Esophagus (tissue), 2 donors: ENCODE data around the gene NCEH1. TPM values are rescaled to one million over a fixed set of nuclear protein-coding genes. Genes with fewer than 3 reads are reported as not detected.

Experiments used
- H3K27ac ChIP-seq, 2 donors: one replicate each; pipeline ENCODE4 v1.5.1; 2013; ENCODE audit warnings: low read depth in 2 of 2, mild to moderate bottlenecking in 2 of 2, inconsistent platforms in 1 of 2, low read length in 1 of 2, moderate library complexity in 1 of 2
- H3K27me3 ChIP-seq, 2 donors: one replicate each; pipeline ENCODE4 v1.6.1; 2013; ENCODE audit warnings: low read length in 2 of 2, control low read depth in 1 of 2, mild to moderate bottlenecking in 1 of 2; ENCODE audit not compliant: insufficient read depth in 2 of 2, control insufficient read depth in 1 of 2
- H3K36me3 ChIP-seq, 2 donors: one replicate each; pipeline ENCODE4 v1.6.1; 2013; ENCODE audit warnings: low read length in 1 of 2; ENCODE audit not compliant: control insufficient read depth in 2 of 2, insufficient read depth in 2 of 2
- H3K4me1 ChIP-seq, 2 donors: one replicate each; pipeline ENCODE4 v1.6.1; 2013; ENCODE audit warnings: low read length in 1 of 2; ENCODE audit not compliant: control insufficient read depth in 2 of 2, insufficient read depth in 2 of 2
- H3K4me3 ChIP-seq, 2 donors: one replicate each; pipeline ENCODE4 v1.5.1; 2013; ENCODE audit warnings: low read length in 2 of 2, mild to moderate bottlenecking in 2 of 2, low read depth in 1 of 2, moderate library complexity in 1 of 2
- H3K9me3 ChIP-seq, 2 donors: one replicate each; pipeline ENCODE4 v1.6.1; 2013; ENCODE audit warnings: mild to moderate bottlenecking in 2 of 2, low read depth in 1 of 2, low read length in 1 of 2, moderate library complexity in 1 of 2; ENCODE audit not compliant: control insufficient read depth in 2 of 2, insufficient read depth in 1 of 2
- WGBS, 2 donors: extraction: QIAGEN DNeasy Blood & Tissue Kit; methylation state at CpG; one replicate each; pipeline ENCODE4 v1.1.7; 2013; 5-methylcytosine and 5-hydroxymethylcytosine counted together
- polyA plus RNA-seq, 2 donors: library from polyadenylated mRNA; stranded (reverse); fragments of 200-250 nt; gene quantifications; one replicate each; pipeline ENCODE4 v1.2.3, GENCODE V29; 2013
- donor health status: healthy with polysubstance abuse.
- donor health status: Bipolar disorder and iron deficiency.

The NCEH1 gene
- polyA plus RNA-seq, 2 donors = 2.4 to 3.2 TPM

DNA sequence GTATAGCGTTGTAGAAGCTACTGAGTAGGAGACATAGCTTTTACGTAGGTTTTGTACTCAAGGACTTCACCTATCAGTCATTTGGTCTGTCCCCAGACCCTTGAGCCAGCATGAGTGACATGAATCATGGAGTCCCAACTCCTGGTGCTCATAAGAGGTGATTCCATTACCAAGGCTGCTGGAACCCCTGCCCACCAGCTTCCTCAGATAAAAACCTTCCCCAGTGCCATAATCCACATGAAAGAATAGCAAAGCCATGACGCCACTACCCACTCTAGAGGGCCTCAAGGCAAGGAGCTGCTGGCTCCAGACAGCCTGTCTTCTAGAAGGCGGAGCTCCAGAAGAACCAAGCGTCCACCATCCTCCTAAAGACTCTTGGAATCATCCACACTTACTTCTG, 69.6 kb downstream of the NCEH1 start:
- Histone ChIP-seq H3K36me3 (no peaks in the 10 kb centered on the region), H3K4me3 (no peak overlapping the region), H3K27ac (no peak overlapping the region), H3K9me3 (no peaks in the 10 kb centered on the region), H3K27me3 (no peaks in the 10 kb centered on the region), H3K4me1 (no peaks in the 10 kb centered on the region)
- 93 to 96% methylated on average over 5 of the region's 5 CpGs for WGBS, 2 donors

DNA sequence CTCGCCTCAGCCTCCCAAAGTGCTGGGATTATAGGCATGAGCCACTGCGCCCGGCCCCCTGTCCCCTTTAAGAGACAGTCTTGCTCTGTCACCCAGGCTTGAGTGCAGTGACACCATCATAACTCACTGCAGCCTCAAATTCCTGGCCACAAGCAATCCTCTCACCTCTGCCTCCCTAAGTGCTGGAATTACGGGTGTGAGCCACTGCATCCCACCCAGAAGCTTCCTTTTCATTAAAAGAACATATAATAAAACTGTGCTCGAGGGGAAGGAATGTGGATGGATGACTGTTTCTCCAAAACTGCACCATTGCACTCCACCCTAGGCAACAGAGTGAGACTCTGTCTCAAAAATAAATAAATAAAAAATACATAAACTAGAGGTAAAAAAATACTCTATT, 70.1 kb downstream of the NCEH1 start:
- H3K27ac ChIP-seq = no peak overlapping the region
- no peak overlapping the region for H3K4me3 ChIP-seq
- peaks cover 0 to under 1% of the 10 kb centered on the region in 2 donors for H3K4me1 ChIP-seq
- peaks cover 0 to under 1% of the 10 kb centered on the region in 2 donors for H3K36me3 ChIP-seq
- no peaks in the 10 kb centered on the region for H3K27me3 ChIP-seq
- 93 to 95% methylated on average over 4 to 5 of the region's 5 CpGs for WGBS, 2 donors
- no peaks in the 10 kb centered on the region for H3K9me3 ChIP-seq

DNA sequence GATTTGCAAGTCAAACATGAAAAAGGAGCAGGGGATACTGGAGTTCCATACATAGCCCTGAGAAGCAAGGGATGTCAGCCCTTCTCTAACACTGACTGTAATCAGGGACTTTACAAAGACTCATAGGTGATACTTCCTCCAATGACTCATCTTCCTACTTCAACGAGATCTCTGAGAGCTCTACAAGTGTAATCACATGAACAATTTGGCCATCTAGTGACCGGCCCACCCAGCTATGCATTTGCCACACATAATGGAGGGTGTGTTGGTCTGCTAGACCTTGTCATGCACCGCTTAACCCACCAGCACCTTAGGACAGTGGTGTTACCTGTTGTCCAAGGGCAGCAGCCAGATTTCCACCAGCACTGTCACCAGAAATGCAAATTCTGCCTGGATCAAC, 75.3 kb downstream of the NCEH1 start:
- Histone ChIP-seq H3K4me1 (peaks cover 0 to 4% of the 10 kb centered on the region in 2 donors), H3K4me3 (no peak overlapping the region), H3K27me3 (no peaks in the 10 kb centered on the region), H3K9me3 (no peaks in the 10 kb centered on the region), H3K36me3 (peaks cover 0 to 12% of the 10 kb centered on the region in 2 donors), H3K27ac (peak overlapping the region in 1 of 2 donors; percentile 73)
- WGBS, 2 donors = 58 to 64% methylated on average over 3 of the region's 3 CpGs

DNA sequence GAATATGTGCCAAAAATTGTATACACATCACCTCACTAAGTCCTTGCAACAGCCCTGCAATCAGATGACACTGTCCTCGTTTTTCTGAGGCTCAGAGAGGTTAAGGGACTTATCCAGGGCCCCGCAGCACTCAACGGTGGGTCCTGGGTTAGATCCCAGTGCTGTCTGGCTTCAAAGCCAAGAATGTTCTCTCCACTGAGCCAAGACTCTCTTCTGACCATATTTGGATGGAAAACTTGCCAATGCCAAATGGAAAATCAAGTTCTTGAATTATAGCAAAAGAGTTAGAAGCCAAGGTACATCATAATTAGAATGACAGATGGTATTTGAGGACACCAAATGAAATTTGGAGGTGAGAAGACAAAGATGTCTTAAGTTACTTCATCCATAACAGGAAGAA, 75.9 kb downstream of the NCEH1 start:
- Histone ChIP-seq H3K27me3 (no peaks in the 10 kb centered on the region), H3K36me3 (peaks cover 0 to 12% of the 10 kb centered on the region in 2 donors), H3K27ac (peak overlapping the region in 1 of 2 donors; percentile 73), H3K4me3 (no peak overlapping the region), H3K4me1 (peaks cover 0 to 4% of the 10 kb centered on the region in 2 donors), H3K9me3 (no peaks in the 10 kb centered on the region)
- WGBS, 2 donors = 45 to 55% methylated on average over 3 of the region's 3 CpGs

DNA sequence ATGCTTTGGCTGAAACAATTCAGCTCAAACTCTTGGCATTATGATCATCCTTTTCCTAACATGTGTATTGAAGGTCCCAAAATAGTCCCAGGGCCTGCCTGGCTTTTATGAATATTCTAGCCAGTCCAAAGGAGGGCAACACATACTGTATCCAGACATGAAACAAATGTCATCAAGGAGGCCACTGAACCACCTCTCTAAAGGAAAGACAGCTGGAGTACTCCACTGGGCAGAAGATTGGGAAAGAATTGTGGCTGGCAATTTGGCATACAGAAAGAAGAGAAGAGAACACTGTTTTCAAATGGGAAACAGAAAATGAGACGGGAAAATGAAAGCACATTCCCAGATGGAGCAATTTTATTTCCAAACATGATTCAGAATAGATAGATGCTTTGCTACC, 80.6 kb downstream of the NCEH1 start:
- H3K4me1 ChIP-seq = no peaks in the 10 kb centered on the region
- peaks cover 0 to 9% of the 10 kb centered on the region in 2 donors for H3K36me3 ChIP-seq
- no peaks in the 10 kb centered on the region for H3K9me3 ChIP-seq
- H3K27me3 ChIP-seq = no peaks in the 10 kb centered on the region
- no peak overlapping the region for H3K4me3 ChIP-seq
- WGBS, 2 donors = 62 to 63% methylated on average over 1 of the region's 1 CpG
- no peak overlapping the region for H3K27ac ChIP-seq

DNA sequence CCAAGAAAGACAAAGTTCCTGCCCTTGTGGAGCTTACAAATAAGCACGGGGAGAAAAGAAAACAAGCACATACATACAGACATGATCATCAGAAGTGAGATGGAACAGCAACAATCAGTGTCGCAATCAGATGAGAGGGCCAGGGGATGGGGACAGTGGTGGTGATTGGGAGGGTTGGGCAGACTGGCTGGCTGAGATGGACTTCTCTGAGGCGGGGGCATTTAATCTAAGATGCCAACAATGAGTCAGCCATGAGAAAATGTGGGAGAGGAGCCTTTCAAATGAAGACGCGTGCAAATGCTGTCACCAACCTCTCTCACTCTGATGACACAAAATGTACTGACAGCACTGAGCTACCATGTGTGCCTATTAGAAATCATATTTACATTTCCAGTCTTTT, 81.4 kb downstream of the NCEH1 start:
- Histone ChIP-seq H3K9me3 (no peaks in the 10 kb centered on the region), H3K27me3 (no peaks in the 10 kb centered on the region), H3K4me1 (peaks cover 0 to 4% of the 10 kb centered on the region in 2 donors), H3K36me3 (peaks cover 0 to 9% of the 10 kb centered on the region in 2 donors), H3K27ac (peak overlapping the region; percentile 48 to 69), H3K4me3 (no peak overlapping the region)
- 69 to 85% methylated on average over 5 of the region's 5 CpGs for WGBS, 2 donors

DNA sequence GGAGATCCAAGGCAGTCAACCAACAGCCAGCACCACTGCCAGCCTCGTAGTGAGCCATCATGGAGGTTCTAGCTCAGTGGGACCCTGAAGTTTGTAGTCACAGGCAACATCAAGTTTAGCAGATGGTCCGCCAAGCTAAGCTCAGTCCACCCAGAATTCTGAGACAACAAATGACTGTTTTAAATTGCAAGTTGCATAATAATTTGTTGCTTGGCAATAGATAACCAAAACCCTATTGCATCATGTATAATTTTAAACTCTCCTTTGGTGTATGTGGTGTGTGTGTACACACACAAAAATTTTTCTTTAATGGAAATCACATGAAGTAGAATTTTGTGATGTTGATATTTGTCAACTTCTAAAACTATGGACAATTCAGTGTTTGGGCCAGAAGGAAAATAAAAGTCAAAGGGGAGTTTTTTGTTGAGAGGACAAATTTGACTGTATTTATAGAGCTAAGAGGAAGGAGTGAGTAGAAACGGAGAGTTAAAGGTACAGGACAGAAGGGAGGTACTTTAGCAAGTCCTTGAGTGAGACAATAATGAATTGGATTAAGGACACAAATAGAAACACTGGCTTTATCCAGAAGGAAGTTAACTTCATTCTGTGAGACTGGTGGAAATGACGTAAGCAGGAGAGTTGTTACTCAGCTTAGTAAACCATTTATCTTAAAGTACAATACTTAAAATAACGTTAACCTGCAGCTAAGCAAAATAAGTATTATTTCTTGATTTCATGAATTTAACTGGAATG, 83.6 kb downstream of the NCEH1 start:
- no peaks in the 10 kb centered on the region for H3K9me3 ChIP-seq
- peak overlapping the region; percentile 28 to 94 for H3K27ac ChIP-seq
- H3K4me3 ChIP-seq = no peak overlapping the region
- WGBS, 2 donors = 64 to 68% methylated on average over 5 of the region's 5 CpGs
- peaks cover 0 to 4% of the 10 kb centered on the region in 2 donors for H3K4me1 ChIP-seq
- H3K27me3 ChIP-seq = no peaks in the 10 kb centered on the region
- H3K36me3 ChIP-seq = peaks cover 0 to 4% of the 10 kb centered on the region in 2 donors

DNA sequence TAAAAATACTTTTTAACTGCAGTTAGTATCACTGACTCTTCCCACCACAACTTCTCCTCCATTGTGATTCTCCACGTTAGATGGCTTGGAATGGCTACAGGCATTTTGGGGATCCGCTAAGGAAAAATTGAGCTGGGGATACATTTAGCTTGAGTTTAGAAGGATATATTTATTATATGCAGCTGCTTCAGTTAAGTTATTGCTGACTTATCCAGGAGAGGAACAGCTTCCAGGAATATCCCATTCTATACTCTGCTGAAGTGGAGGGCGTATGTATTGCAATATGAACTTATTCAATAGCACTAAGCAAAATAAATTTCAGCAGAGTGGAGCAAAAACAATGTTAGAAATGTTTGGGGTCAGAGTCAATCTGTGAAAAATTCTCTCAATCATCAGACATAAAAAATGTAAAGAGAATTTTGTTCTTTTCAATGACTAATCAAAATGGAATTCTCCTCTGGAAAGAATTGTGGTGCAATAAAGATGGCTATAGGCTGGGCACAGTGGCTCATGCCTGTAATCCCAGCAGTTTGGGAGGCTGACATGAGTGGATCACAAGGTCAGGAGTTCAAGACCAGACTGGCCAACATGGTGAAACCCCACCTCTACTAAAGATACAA, 84.7 kb downstream of the NCEH1 start:
- Histone ChIP-seq H3K27me3 (no peaks in the 10 kb centered on the region), H3K9me3 (no peaks in the 10 kb centered on the region), H3K36me3 (no peaks in the 10 kb centered on the region), H3K4me1 (peaks cover 0 to 4% of the 10 kb centered on the region in 2 donors), H3K4me3 (no peak overlapping the region), H3K27ac (no peak overlapping the region)
- 59 to 64% methylated on average over 3 of the region's 3 CpGs for WGBS, 2 donors

DNA sequence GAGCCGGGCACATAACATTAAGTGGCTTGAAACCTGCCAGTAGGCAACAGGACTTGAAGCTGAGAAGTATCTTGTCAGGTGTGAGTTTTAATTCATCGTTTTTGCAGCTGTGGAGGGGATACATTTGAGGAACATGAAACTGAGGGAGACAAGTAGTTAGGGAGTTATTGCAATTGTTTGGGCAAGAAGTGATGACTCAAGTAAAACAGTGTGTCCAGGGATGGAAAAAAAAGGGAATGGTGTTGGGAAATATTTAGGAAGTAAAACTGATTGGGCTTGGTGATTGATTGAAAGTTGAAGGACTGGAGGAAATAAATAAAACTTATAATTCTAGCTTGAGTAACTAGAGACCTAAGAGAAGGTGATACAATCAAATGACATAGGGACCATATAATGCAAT, 85.5 kb downstream of the NCEH1 start:
- H3K36me3 ChIP-seq = no peaks in the 10 kb centered on the region
- no peaks in the 10 kb centered on the region for H3K9me3 ChIP-seq
- H3K4me1 ChIP-seq = peaks cover 0 to 4% of the 10 kb centered on the region in 2 donors
- no peak overlapping the region for H3K4me3 ChIP-seq
- 76 to 79% methylated on average over 2 of the region's 2 CpGs for WGBS, 2 donors
- no peaks in the 10 kb centered on the region for H3K27me3 ChIP-seq
- H3K27ac ChIP-seq = peak overlapping the region in 1 of 2 donors; percentile 60
